Tibial nerve (tissue), 4 donors: Measurements from ENCODE around the gene PMF1. TPM values are rescaled to one million over a fixed set of nuclear protein-coding genes. Genes with fewer than 3 reads are reported as not detected.
"Not testable (repeated sequence)": the region's sequence is repeated elsewhere in the genome, so short reads cannot be mapped to it uniquely, and the experiment has no call there.

ENCODE experiments used
- DNase-seq, 2 donors: peaks; one replicate each; pipeline ENCODE4 v3.0.0-alpha.2; 2019; ENCODE audit warnings: low spot score in 2 of 2
- H3K27ac ChIP-seq, 4 donors: fragments of 200-600 bp; sonication (generic) in 3 of 4; one replicate each; pipeline ENCODE4 v1.5.1; 2017 to 2019; ENCODE audit warnings: mild to moderate bottlenecking in 1 of 4
- H3K27me3 ChIP-seq, 2 donors: fragments of 200-600 bp; sonication (generic) in 1 of 2; one replicate each; pipeline versions ENCODE4 v1.5.1 to v1.6.0; 2017 to 2019
- H3K36me3 ChIP-seq, 3 donors: fragments of 200-600 bp; sonication (generic); one replicate each; pipeline ENCODE4 v1.5.1; 2018 to 2019
- H3K4me1 ChIP-seq, 4 donors: fragments of 200-600 bp; sonication (generic) in 3 of 4; one replicate each; pipeline ENCODE4 v1.5.1; 2017 to 2019
- H3K4me3 ChIP-seq, 4 donors: fragments of 200-600 bp; sonication (generic) in 3 of 4; one replicate each; pipeline ENCODE4 v1.5.1; 2017 to 2019; ENCODE audit warnings: mild to moderate bottlenecking in 1 of 4, moderate library complexity in 1 of 4
- H3K9me3 ChIP-seq, 4 donors: fragments of 200-600 bp; sonication (generic) in 3 of 4; one replicate each; pipeline ENCODE4 v1.5.1; 2017 to 2019
- CTCF ChIP-seq, 5 experiments: fragments of 200-600 bp in 3 of 5; fragments of 450-650 bp in 2 of 5; sonication (generic) in 3 of 5; IDR thresholded peaks; one replicate each; pipeline ENCODE4 v1.5.1; 2016 to 2019; ENCODE audit warnings: antibody characterized with exemption in 5 of 5, mild to moderate bottlenecking in 3 of 5, moderate library complexity in 2 of 5
- EP300 ChIP-seq, 2 donors: sonication (generic); formaldehyde crosslinking; IDR thresholded peaks; one replicate each; pipeline ENCODE4 v1.6.1; 2017; ENCODE audit warnings: antibody characterized with exemption in 2 of 2, mild to moderate bottlenecking in 1 of 2
- POLR2A ChIP-seq, 2 donors: fragments of 450-650 bp; IDR thresholded peaks; one replicate each; pipeline ENCODE4 v1.6.1; 2017; ENCODE audit warnings: antibody characterized with exemption in 2 of 2, mild to moderate bottlenecking in 2 of 2, moderate library complexity in 2 of 2
- WGBS, 2 donors: methylation state at CpG; one replicate each; pipeline ENCODE4 v1.1.5; 2018; 5-methylcytosine and 5-hydroxymethylcytosine counted together
- total RNA-seq, 4 donors: library from RNA; depleted of rRNA; stranded (reverse); fragments of >200 nt; gene quantifications; one replicate each; pipeline ENCODE4 v1.1.0, GENCODE V29; 2016

The PMF1 gene
- total RNA-seq, 4 donors from 2014 or later = 41.7 to 67.1 (median 49.1) TPM

DNA sequence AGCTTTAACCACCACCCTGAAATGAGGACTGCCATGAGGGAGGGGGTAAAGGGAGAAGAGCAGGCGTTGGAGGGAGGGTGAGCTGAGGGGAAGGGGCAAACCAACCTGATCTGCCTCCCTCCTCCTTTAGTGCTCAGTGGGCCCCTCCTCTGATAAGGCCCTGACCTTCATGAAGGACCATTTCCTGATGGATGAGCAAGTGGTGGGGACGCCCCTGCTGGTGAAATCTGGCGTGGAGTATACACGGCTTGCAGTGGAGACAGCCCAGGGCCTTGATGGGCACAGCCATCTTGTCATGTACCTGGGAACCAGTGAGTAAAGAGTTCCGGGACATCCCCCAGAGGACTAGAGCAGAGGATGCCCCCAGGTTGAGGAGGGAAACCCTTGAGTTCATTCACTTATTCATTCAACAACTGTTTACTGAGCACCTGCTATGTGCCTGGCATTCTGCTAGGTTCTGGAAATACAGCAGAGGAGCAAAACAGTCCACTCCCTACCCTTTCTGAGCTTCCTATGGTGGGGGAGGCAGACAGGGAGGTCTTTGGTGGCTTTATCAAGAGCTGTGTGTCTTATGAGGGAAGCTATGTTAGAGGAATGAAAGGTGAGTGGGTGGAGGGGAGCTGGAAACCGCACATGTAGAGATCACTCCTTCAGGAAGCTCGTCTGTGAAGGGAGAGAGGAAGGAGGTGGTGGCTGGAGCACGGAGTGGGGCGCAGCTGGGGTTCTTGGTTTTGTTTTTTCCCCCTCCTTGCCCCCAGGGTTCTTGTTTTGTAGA lies 39.9 kb upstream of the PMF1 start:
- no peaks in the 10 kb centered on the region for H3K4me1 ChIP-seq
- peaks cover 0 to 33% (median 0%) of the 10 kb centered on the region in 3 donors for H3K36me3 ChIP-seq
- no peak overlapping the region for H3K27ac ChIP-seq
- WGBS, 2 donors = 65 to 75% methylated on average over 9 of the region's 9 CpGs
- TF ChIP-seq EP300 (IDR thresholded peaks at IDR 0.05) (no peak), CTCF (IDR thresholded peaks at IDR 0.05) (no peak), POLR2A (IDR thresholded peaks at IDR 0.05) (no peak)
- no peaks in the 10 kb centered on the region for H3K27me3 ChIP-seq
- no peak overlapping the region for H3K4me3 ChIP-seq
- no peaks in the 10 kb centered on the region for H3K9me3 ChIP-seq
- DNase-seq = no peak

GRCh38 chr1:156176610-156177210 lies 36.1 kb upstream of the PMF1 start:
- 76 to 89% methylated on average over 7 to 12 of the region's 12 CpGs for WGBS, 2 donors
- no peaks in the 10 kb centered on the region for H3K27me3 ChIP-seq
- no peak for DNase-seq
- no peak overlapping the region for H3K4me3 ChIP-seq
- no peak for TF ChIP-seq CTCF (IDR thresholded peaks at IDR 0.05)
- no peak for TF ChIP-seq EP300 (IDR thresholded peaks at IDR 0.05)
- TF ChIP-seq POLR2A (IDR thresholded peaks at IDR 0.05) = no peak
- H3K4me1 ChIP-seq = no peaks in the 10 kb centered on the region
- no peak overlapping the region for H3K27ac ChIP-seq
- peaks cover 0 to 33% (median 0%) of the 10 kb centered on the region in 3 donors for H3K36me3 ChIP-seq
- H3K9me3 ChIP-seq = no peaks in the 10 kb centered on the region

DNA sequence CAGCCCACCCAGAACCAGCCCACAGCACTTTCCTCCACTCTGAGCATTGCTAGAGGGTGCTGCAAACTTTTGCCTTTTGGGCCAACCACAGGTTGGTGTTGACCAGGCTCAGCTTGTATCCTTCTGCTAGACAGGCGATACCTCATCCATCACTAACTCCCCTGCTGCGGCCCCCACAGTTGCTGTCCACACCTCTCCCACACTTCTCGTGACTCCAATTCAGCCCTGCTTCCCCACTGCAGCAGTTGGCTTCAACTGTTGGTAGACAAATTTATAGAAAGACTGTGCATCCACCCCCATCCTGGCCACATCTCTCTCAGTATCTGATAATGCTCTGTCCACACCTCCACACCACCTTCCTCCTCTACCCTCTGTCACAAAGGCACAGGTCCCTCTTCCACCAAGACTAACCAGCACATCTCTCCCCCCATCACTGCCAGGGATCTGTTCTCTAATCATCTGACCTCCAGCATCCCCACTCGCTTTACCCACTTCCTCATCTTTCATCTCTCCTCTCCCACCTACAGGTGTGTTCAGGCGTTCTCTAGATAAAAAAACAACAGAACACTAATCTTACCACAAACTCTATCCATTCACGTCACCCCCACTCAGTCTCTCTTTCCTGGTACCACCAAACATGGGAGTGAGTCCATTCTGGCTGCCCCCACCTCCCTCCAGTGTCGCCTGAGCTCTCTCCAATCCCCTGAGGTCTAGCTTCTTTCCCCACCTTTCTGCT lies 34.7 kb upstream of the PMF1 start:
- no peak for DNase-seq
- Histone ChIP-seq H3K36me3 (peaks cover 0 to 33% (median 0%) of the 10 kb centered on the region in 3 donors), H3K4me1 (no peaks in the 10 kb centered on the region), H3K4me3 (no peak overlapping the region), H3K27me3 (no peaks in the 10 kb centered on the region), H3K9me3 (no peaks in the 10 kb centered on the region), H3K27ac (no peak overlapping the region)
- TF ChIP-seq POLR2A (IDR thresholded peaks at IDR 0.05) (no peak), CTCF (IDR thresholded peaks at IDR 0.05) (no peak), EP300 (IDR thresholded peaks at IDR 0.05) (no peak)
- WGBS, 2 donors = 82 to 85% methylated on average over 7 of the region's 7 CpGs

- Histone ChIP-seq H3K36me3 (peaks cover 0 to 22% (median 0%) of the 10 kb centered on the region in 3 donors), H3K27ac (no peak overlapping the region), H3K4me3 (no peak overlapping the region), H3K27me3 (no peaks in the 10 kb centered on the region), H3K9me3 (no peaks in the 10 kb centered on the region), H3K4me1 (no peaks in the 10 kb centered on the region)
- TF ChIP-seq POLR2A (IDR thresholded peaks at IDR 0.05) (no peak), CTCF (IDR thresholded peaks at IDR 0.05) (no peak), EP300 (IDR thresholded peaks at IDR 0.05) (no peak)
- no peak for DNase-seq
- WGBS, 2 donors = 91 to 100% methylated on average over 3 of the region's 3 CpGs
Observed at GRCh38 chr1:156180471-156180870, 32.3 kb upstream of the PMF1 start.

- not testable (repeated sequence) for H3K27me3 ChIP-seq, H3K9me3 ChIP-seq, H3K27ac ChIP-seq, H3K4me1 ChIP-seq, DNase-seq, H3K4me3 ChIP-seq
- H3K36me3 ChIP-seq = peaks cover 0 to 12% (median 0%) of the 10 kb centered on the region in 3 donors
- WGBS, 2 donors = 28 to 35% methylated on average over 8 of the region's 8 CpGs
Observed at GRCh38 chr1:156181391-156181924, 31.3 kb upstream of the PMF1 start.

DNA sequence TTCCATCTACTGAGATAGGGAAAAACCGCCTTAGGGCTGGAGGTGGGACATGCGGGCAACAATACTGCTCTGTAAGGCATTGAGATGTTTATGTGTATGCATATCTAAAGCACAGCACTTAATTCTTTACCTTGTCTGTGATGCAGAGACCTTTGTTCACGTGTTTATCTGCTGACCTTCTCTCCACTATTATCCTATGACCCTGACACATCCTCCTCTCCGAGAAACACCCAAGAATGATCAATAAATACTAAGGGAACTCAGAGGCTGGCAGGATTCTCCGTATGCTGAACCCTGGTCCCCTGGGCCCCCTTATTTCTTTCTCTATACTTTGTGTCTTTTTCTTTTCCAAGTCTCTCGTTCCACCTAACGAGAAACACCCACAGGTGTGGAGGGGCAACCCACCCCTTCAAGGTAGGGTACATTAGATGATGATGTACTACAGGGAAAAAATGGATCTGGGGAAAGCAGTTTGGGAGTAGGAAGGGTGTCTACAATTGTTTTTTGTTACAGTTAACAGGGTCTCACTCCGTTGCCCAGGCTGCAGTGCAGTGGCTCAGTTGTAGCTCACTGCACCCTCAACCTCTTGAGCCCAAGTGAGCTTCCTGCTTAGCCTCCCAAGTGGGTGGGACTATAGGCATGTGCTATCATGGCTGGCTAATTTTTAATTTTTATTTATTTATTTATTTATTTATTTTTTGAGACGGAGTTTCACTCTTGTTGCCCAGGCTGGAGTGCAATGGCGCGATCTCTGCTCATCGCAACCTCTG lies 30.6 kb upstream of the PMF1 start:
- 67 to 69% methylated on average over 12 of the region's 12 CpGs for WGBS, 2 donors
- not testable (repeated sequence) for H3K27me3 ChIP-seq, H3K27ac ChIP-seq, DNase-seq, H3K9me3 ChIP-seq, H3K4me3 ChIP-seq, H3K4me1 ChIP-seq, H3K36me3 ChIP-seq

GRCh38 chr1:156186347-156187177 lies 26.2 kb upstream of the PMF1 start:
- not testable (repeated sequence) for H3K4me3 ChIP-seq, H3K27ac ChIP-seq, H3K27me3 ChIP-seq, DNase-seq, H3K36me3 ChIP-seq, H3K4me1 ChIP-seq, H3K9me3 ChIP-seq
- 79 to 82% methylated on average over 2 of the region's 2 CpGs for whole genome bisulfite sequencing, 2 donors
